HepG2 (cell line): Measurements from ENCODE around the gene PIK3R1. TPM values are rescaled to one million over a fixed set of nuclear protein-coding genes. Genes with fewer than 3 reads are reported as not detected.
"Not testable (repeated sequence)": the region's sequence is repeated elsewhere in the genome, so short reads cannot be mapped to it uniquely, and the experiment has no call there.

ENCODE experiments used
- ATAC-seq: fragments of 200-7000 bp; cut with Tn5 transposase; 3 replicates; pipeline ENCODE4 v1.9.1; 2020; ENCODE audit warnings: mild to moderate bottlenecking, moderate library complexity
- BruUV-seq: library from RNA; stranded (reverse); fragments of 400-500 nt; replicated peaks from 2 replicates; lab custom pipeline; 2021; lab: Mats Ljungman, UMichigan
- CTCF ChIA-PET: fragments of 300-600 bp; formaldehyde crosslinking; extraction: SDS; loops from one replicate; lab custom pipeline; 2021; ENCODE audit warnings: low total read pairs, inconsistent platforms, low intra/inter-chr PET ratio; lab: Yijun Ruan, JAX
- POLR2A ChIA-PET: fragments of 350-600 bp; sonication (Branson Sonifier 250); formaldehyde crosslinking; loops from one replicate; lab custom pipeline; 2020; ENCODE audit warnings: antibody characterized with exemption, inconsistent platforms; lab: Yijun Ruan, JAX
- DNase-seq: peaks from one replicate; pipeline ENCODE4 v3.0.0-alpha.2; 2015; ENCODE audit warnings: low spot score
- FAIRE-seq: peaks from 3 replicates; lab custom pipeline; 2011; peaks lifted over from hg19 to GRCh38; lab: Jason Lieb, UNC
- H2AFZ ChIP-seq: one replicate; pipeline ENCODE4 v1.6.1; 2011; ENCODE audit warnings: low read length, inconsistent platforms
- H3K27ac ChIP-seq: fragments of 300-600 bp; 3 replicates; pipeline ENCODE4 v1.8.0; 2011; ENCODE audit warnings: mixed run types, mild to moderate bottlenecking, mixed read lengths, low read length, inconsistent platforms; ENCODE audit not compliant: insufficient read depth; ENCODE audit errors: extremely low read length
- H3K27me3 ChIP-seq, 2 experiments: fragments of 200-600 bp in 1 of 2; 2 replicates in 1 of 2; 3 replicates in 1 of 2; pipeline versions ENCODE4 v1.6.0 to v1.8.0; 2011; ENCODE audit warnings: low read length in 2 of 2, mild to moderate bottlenecking in 2 of 2, moderate library complexity in 2 of 2, inconsistent platforms in 1 of 2; ENCODE audit not compliant: insufficient read depth in 2 of 2, control insufficient read depth in 1 of 2
- H3K36me3 ChIP-seq, 2 experiments: fragments of 200-600 bp in 1 of 2; replicated peaks in 1 of 2; 2 replicates in 1 of 2; 3 replicates in 1 of 2; pipeline versions ENCODE4 v1.5.1 to v1.8.0; 2011; ENCODE audit warnings: low read length in 2 of 2, inconsistent platforms in 1 of 2; ENCODE audit not compliant: insufficient read depth in 2 of 2, control insufficient read depth in 1 of 2
- H3K4me1 ChIP-seq: 2 replicates; pipeline ENCODE4 v1.5.1; 2012; ENCODE audit warnings: low read length, inconsistent platforms; ENCODE audit not compliant: insufficient read depth
- H3K4me2 ChIP-seq: 2 replicates; pipeline ENCODE4 v1.6.0; 2011; ENCODE audit warnings: low read depth, low read length, inconsistent platforms
- H3K4me3 ChIP-seq, 3 experiments: fragments of 200-600 bp in 1 of 3; sonication (generic), shearing (Covaris generic) in 1 of 3; replicated peaks in 1 of 3; 2 replicates each; pipeline ENCODE4 v1.5.1; 2011 to 2016; ENCODE audit warnings: low read length in 3 of 3, inconsistent platforms in 2 of 3, low read depth in 2 of 3, mild to moderate bottlenecking in 2 of 3, control low read depth in 1 of 3, mixed read lengths in 1 of 3; ENCODE audit not compliant: insufficient read depth in 1 of 3
- H3K79me2 ChIP-seq: one replicate; pipeline ENCODE4 v1.6.1; 2011; ENCODE audit warnings: low read length, inconsistent platforms; ENCODE audit not compliant: insufficient read depth
- H3K9ac ChIP-seq: 2 replicates; pipeline ENCODE4 v1.6.0; 2011; ENCODE audit warnings: mild to moderate bottlenecking, low read depth, low read length, inconsistent platforms; ENCODE audit not compliant: insufficient read depth
- H3K9me3 ChIP-seq: 2 replicates; pipeline ENCODE4 v1.5.1; 2012; ENCODE audit warnings: mild to moderate bottlenecking, low read length
- H4K20me1 ChIP-seq: 2 replicates; pipeline ENCODE4 v1.6.0; 2011; ENCODE audit warnings: inconsistent platforms, mild to moderate bottlenecking, low read length, moderate library complexity; ENCODE audit not compliant: insufficient read depth
- TFAP4 ChIP-seq: sonication (generic); IDR thresholded peaks from 2 replicates; pipeline ENCODE4 v1.6.1; 2016; ENCODE audit warnings: low read depth, borderline replicate concordance
- WGBS: methylation state at CpG from one replicate; pipeline ENCODE4 v1.1.6; 2017; ENCODE audit warnings: low lambda C conversion rate; 5-methylcytosine and 5-hydroxymethylcytosine counted together
- in situ Hi-C: cut with HindIII; loops from 2 replicates; pipeline ENCODE4 v1.10.0; 2017; ENCODE audit warnings: low pct_unique_long_range_greater_than_20kb; ENCODE audit not compliant: extremely low pct_ligation_motif_present
- intact Hi-C: fragments of 100-400 bp; cut with micrococcal nuclease; formaldehyde crosslinking; loops from one replicate; pipeline ENCODE4 v1.10.0; 2022; ENCODE audit not compliant: unreplicated experiment
- polyA plus RNA-seq, 8 experiments: library from polyadenylated mRNA; depleted of rRNA in 3 of 8; stranded (reverse) in 7 of 8; unstranded in 1 of 8; fragments of >200 nt; fragmentation: Illumina TruSeq in 4 of 8; extraction: Trizol in 4 of 8; gene quantifications; 2 replicates each; pipeline versions ENCODE4 v1.2.1 to v1.2.3, GENCODE V29; 2011 to 2016; ENCODE audit warnings: low read depth in 4 of 8, missing spikeins in 1 of 8, mixed read lengths in 1 of 8; ENCODE audit not compliant: insufficient read depth in 1 of 8
- total RNA-seq, 5 experiments: library from RNA; depleted of rRNA; stranded (reverse); fragments of >200 nt; fragmentation: Illumina TruSeq; extraction: Trizol; gene quantifications; 2 replicates each; pipeline ENCODE4 v1.2.3, GENCODE V29; 2016; ENCODE audit warnings: low read depth in 1 of 5

Gene PIK3R1
- total and polyA plus RNA-seq, 2 of the 13 experiments (the other 11 are each of a cell fraction or from before 2014, with no cell fraction given), result 8.4 to 21.3 TPM

- intact Hi-C loops, result no loop called here
- H4K20me1 ChIP-seq, result no peaks in the 10 kb centered on the region
- TF ChIP-seq TFAP4, result no peak
- TF ChIP-seq, all 625 proteins: peak for 0
- H3K9ac ChIP-seq, result no peak overlapping the region
- no peak overlapping the region for H3K4me3 ChIP-seq
- BruUV-seq, result no TSS peak
- H3K4me1 ChIP-seq, result peaks cover 19% of the 10 kb centered on the region
- no peak overlapping the region for H3K27ac ChIP-seq
- ChIA-PET POLR2A (no interaction called here), CTCF (no interaction called here)
- H3K9me3 ChIP-seq, result no peaks in the 10 kb centered on the region
- peaks cover 70% of the 10 kb centered on the region for H3K79me2 ChIP-seq
- in situ Hi-C loops, result no loop called here
- H2AFZ ChIP-seq, result no peak overlapping the region
- DNase-seq, result no peak
- no peak overlapping the region for H3K4me2 ChIP-seq
- peaks cover 2 to 14% of the 10 kb centered on the region in 2 experiments; a peak in 3 of 5 replicates for H3K36me3 ChIP-seq
- no peaks in the 10 kb centered on the region for H3K27me3 ChIP-seq
- no peak for FAIRE-seq
- no peak for ATAC-seq
- 95% methylated on average over 1 of the region's 1 CpG for WGBS
Observed at GRCh38 chr5:68233075-68233474, 17.5 kb downstream of the PIK3R1 start.

- in situ Hi-C loops, H3K9ac ChIP-seq, CTCF ChIA-PET, BruUV-seq, H3K9me3 ChIP-seq, DNase-seq, H3K4me3 ChIP-seq, POLR2A ChIA-PET, H3K4me2 ChIP-seq, H3K27ac ChIP-seq, H4K20me1 ChIP-seq, H3K27me3 ChIP-seq, FAIRE-seq, H3K36me3 ChIP-seq, ATAC-seq, H2AFZ ChIP-seq: not testable (repeated sequence)
- intact Hi-C loops, result loop anchor here (5.0 kb wide), 1 partner anchor 628 kb away; no protein-coding TSS in a partner anchor
- 97% methylated on average over 2 of the region's 2 CpGs for WGBS
- Histone ChIP-seq H3K4me1 (peaks cover 40% of the 10 kb centered on the region), H3K79me2 (peaks cover 68% of the 10 kb centered on the region)
Observed at GRCh38 chr5:68235229-68235628, 19.7 kb downstream of the PIK3R1 start.
